HG03342 (cell line): ENCODE data around the gene TMEM213.
A peak's percentile ranks its signal among the peaks of the same experiment; 100 is the strongest.

Source experiments
- ATAC-seq: cut with Tn5 transposase; IDR thresholded peaks from one replicate; pipeline ENCODE4 v1.9.1; 2021; ENCODE audit warnings: mild to moderate bottlenecking, moderate library complexity; ENCODE audit not compliant: unreplicated experiment

TMEM213 gene

GRCh38 chr7:138797715-138798320 is at the start of gene TMEM213, which contains the start of gene ATP6V0A4:
Gene TMEM213, plus strand, starts transcription at chr7:138797994. Its CDS starts 111 bp downstream, at chr7:138798105.
Gene ATP6V0A4, minus strand, starts transcription at chr7:138798196. Its CDS starts 26,949 bp downstream, at chr7:138771247.
- no peak for ATAC-seq

GRCh38 chr7:138748666-138749065 is 49.1 kb upstream of the TMEM213 start:
- ATAC-seq, result no peak

GRCh38 chr7:138749960-138750359 is 47.8 kb upstream of the TMEM213 start:
- ATAC-seq, result no peak

- no peak for ATAC-seq
Measured at GRCh38 chr7:138750473-138750872, 47.3 kb upstream of the TMEM213 start.

GRCh38 chr7:138750901-138751464 is 46.8 kb upstream of the TMEM213 start:
- no peak for ATAC-seq

- peak; percentile 78 for ATAC-seq
Measured at GRCh38 chr7:138752518-138753149, 45.2 kb upstream of the TMEM213 start.

GRCh38 chr7:138753150-138753518 is 44.7 kb upstream of the TMEM213 start:
- no peak for ATAC-seq

GRCh38 chr7:138753610-138754009 is 44.2 kb upstream of the TMEM213 start:
- ATAC-seq, result no peak

GRCh38 chr7:138755331-138755747 is 42.5 kb upstream of the TMEM213 start:
- ATAC-seq, result no peak

- no peak for ATAC-seq
Measured at GRCh38 chr7:138755842-138756590, 41.8 kb upstream of the TMEM213 start.

GRCh38 chr7:138756591-138757242 is 41.1 kb upstream of the TMEM213 start:
- ATAC-seq, result no peak

GRCh38 chr7:138768241-138768640 is 29.6 kb upstream of the TMEM213 start:
- no peak for ATAC-seq

GRCh38 chr7:138770904-138771303 is 26.9 kb upstream of the TMEM213 start:
- ATAC-seq, result no peak

GRCh38 chr7:138773176-138773575 is 24.6 kb upstream of the TMEM213 start:
- ATAC-seq, result no peak

GRCh38 chr7:138773817-138774216 is 24.0 kb upstream of the TMEM213 start:
- no peak for ATAC-seq

- ATAC-seq, result no peak
Measured at GRCh38 chr7:138776166-138776833, 21.5 kb upstream of the TMEM213 start.

- no peak for ATAC-seq
Measured at GRCh38 chr7:138781004-138781403, 16.8 kb upstream of the TMEM213 start.

GRCh38 chr7:138784692-138785091 is 13.1 kb upstream of the TMEM213 start:
- ATAC-seq, result no peak

- ATAC-seq, result no peak
Measured at GRCh38 chr7:138785587-138786437, 12.0 kb upstream of the TMEM213 start.
